SW 1271 (cell line): Measurements from ENCODE around the gene DLL1.

Experiments
- DNase-seq, 2 experiments: peaks; one replicate each; lab custom pipeline; 2025; lab: John Stamatoyannopoulos, UW

The DLL1 gene

DNA sequence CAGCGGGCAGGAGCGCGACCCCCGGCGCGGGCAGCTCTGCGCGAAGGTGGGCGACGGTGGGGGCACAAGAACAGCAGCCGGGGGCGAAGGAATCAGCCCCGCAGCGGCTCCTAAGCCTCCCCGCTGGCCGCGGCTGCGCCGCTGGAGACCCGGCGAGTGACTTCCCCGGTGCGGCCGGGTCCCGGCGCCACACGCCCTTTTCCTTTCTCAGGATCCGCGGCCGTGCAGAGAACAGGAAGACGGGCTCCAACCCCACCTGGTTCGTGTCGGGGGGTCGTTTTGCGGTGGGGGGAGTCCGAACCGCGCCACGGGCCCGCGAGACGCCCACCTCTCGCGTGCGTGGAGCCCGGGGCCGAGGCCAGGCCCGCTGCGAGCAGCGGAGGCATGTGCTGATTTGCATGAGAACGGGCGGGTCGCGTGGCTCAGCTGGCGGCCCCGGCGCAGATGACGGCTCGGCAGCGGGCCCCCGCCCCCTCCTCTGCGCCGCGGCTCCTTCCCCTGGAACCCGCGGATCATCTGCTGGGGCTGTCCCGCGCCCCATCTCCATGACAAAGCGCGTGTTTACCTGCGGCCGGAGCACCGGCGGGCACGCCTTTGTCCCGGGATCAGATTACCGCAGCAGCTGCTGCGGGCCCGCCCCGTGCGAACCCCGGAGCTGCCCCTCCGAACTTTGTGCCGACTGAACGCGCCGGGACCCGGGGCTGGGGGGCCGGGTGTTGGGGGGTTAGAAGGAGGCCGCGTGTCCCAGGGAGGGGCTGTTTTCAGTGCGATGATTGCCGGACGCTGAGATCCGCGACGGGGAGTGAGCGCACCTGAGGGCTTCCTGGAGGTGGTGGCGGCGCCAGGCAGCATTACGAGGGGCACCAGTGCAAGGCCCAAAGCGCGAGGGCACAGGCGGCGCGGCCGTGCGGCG, 4.9 kb upstream of the DLL1 start:
- no peak for DNase-seq

DNA sequence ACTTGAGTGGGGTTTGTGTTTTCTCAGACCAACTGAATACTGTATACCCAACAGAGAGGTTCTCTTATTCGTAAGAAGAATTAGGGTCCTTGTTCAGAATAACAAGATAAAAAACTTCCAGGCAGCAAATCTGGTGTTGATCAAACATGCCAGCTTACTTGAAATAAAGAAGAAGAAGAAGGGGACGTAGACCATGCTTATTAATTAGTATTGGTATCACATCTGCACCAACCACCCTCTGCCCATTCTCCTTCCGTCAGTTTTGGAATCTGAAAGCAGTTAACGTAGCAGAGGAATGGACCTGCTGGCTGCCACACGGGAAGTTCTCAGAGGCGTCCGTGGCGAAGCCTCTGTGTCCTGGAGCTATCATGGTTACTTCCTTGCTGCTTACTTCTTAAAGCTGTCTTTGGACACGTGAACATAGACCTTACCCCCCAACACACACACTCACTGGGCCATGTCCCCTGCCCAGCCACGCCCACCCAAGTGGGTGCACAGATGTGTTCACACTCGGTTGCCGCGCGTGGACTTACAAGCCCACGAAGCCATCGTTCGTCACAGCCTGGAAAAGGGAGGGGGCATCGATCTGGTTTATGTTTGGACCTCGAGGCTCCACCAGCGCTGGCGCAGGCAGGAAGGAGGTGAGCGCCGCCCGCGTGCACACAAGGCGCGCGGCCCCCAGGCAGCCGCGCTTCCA, 4.1 kb upstream of the DLL1 start:
- no peak for DNase-seq

DNA sequence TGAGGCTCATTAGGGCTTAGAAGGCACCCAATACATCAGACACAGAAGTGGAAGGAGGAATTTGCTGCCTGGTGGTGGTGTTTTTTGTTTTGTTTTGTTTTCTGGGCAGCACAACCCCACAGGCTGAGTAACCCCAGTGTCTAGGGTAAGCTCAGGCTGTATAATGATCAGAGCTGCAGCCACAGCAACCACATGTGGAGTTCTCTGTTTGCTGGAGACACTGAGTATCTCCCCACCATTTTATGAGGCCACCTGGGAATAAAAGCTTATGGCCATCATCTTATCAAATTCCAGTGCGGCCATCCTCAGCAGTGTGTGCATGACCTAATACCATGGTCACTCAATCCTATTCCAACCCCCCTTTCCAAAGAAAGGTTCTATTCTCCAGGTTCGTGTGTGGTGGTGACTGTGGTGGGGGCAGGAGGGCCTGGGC, 3.4 kb upstream of the DLL1 start:
- no peak for DNase-seq

DNA sequence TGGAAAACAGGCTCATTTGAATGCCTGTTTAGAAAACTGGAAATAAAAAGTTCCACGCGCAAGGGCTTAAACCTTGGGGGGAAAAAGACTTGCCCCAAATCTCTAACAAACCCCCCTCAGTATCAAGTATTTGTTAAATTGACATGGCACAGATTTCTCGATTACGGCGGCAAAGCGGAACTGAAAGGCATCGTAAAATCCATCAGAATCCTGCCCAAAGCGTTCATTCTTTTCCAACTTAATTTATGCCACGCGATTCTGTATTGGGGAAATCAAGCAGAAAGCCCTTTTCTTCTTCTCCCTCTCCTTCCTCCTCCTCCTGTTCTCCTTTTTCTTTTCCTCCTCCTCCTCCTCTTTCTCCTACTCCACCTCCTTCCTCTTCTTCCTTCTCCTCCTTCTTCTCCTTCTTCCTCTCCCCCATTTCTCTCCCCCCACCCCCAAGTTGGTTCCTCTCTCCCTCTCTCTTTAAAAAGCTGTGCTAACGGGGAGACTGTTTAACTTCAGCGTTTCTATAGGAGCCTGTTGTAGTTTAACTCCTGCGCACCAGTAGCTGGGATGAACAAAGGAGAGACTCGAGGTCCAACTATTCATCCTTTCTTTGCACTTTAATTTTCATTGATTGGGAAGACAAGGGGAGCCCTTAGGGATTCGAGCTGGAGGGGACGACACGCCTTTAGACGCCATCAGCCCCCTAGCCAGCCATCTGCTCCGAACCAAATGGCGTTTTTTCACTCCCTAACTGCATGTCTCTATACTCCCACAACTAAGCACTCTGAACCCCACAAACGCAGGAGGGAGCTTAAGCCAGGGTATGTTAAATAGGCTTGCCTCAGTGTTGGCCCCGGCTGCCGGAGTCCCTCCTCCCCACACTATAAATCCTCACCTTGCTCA, 2.7 kb upstream of the DLL1 start:
- DNase-seq, result no peak

DNA sequence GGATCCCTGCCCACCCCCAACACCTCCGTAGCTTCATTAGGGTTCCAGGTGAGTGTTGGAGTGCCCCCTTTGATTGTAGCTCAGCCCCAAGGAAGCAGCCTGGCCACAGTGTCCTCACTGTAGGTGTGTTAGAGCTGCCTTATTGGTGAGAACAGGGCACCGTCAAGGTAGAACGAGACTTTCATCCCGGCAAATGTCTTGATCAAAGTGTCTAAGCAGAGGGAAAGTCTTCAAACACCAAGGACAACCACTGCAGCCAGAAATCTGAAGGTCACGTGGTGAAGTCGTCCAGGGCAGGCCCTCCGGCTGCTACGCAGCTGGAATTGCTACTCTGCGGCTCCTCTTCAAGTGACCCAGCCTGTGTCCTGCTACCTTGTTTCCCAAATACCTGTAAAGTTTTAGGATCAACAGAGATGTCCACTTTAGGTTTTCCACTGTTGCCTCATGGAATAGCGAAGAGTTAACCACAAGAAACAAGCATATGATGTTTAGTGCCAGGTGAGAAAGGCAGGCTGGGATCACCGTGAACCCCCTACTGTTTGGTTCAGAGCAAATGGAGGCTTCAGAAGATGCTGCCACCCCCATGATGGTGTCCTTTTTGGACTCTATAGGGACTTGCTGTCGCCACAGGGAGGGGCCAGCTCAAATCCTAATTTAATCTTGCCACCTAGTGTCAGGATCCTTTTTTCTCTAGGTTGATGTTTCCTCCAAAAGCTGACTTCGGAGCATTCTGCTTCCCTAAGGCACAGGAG, 1.7 kb upstream of the DLL1 start:
- peak in 1 of 2 experiments; percentile 10 for DNase-seq

DNA sequence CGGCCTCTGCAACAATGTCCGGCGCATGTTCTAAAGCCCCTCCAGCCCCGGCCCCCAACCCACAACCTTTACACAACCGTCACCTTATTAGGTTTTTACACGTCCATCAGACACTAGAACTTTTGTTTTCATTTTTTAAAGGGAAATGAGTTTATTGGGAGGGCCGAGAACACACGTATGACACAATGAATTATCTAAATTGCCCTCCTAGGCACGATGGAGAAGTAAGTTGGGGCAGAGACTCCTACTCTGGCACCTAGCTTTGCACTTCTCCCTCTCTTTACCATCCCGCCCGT, 1.2 kb upstream of the DLL1 start:
- no peak for DNase-seq

DNA sequence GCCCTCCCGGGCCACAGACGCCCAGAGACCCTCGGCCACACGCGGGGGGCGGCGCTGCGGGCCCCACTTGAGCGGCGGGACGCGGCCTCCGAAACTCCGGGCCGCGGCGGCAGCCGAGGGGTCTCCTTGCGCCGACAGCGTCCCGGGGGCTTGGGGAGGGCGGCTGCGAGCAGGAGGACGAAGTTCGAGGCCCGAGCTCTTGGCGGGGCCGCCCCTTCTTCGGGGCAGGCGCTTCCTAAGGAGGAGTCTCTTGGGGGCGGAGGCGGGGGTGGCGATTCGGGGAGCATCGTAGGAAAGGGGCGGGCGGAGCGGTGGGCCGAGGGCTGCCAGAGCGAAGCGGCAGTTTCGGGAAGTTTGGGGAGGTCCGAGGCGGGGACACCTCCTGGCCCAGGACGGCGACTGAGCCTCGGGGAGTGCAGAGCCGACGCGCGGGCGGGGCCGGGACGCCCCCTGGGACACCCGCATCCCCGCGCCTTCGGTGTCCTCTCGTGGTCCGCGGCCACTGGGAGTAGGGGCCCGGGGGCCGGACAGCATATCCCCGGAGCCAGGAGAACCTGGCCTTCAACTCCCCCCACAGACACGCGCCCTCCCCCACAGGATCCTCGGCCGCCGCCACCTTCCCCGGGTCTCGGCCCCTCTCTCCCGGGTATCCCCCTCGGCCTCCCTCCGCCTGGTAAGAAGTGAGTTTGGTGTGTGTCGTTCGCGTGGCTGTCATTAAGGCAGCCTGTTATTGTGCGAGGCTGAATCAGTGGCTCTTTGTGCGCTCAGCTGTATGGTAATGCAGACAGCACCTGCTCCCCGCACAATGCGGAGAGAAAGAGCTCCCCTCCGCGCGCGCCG, 613 bp upstream of the DLL1 start:
- peak in 1 of 2 experiments; percentile 8 for DNase-seq

DNA sequence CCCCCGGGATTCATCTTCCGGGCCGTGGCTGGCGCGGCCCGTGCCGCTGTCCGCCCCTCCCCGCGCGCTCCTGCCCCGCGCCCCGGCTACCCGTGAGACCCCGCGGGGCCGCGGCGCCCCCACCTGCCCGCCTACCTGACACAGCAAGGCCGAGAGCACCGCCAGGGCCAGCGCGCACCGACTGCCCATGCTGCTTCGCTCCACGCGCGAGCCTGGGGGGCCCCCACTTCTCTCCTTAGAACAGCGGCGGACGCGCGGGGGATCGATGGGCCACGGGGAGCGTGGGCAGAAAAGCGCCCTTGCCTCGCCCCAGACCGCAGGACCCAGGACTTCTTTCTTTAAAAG, 955 bp downstream of the DLL1 start:
- DNase-seq, result no peak

DNA sequence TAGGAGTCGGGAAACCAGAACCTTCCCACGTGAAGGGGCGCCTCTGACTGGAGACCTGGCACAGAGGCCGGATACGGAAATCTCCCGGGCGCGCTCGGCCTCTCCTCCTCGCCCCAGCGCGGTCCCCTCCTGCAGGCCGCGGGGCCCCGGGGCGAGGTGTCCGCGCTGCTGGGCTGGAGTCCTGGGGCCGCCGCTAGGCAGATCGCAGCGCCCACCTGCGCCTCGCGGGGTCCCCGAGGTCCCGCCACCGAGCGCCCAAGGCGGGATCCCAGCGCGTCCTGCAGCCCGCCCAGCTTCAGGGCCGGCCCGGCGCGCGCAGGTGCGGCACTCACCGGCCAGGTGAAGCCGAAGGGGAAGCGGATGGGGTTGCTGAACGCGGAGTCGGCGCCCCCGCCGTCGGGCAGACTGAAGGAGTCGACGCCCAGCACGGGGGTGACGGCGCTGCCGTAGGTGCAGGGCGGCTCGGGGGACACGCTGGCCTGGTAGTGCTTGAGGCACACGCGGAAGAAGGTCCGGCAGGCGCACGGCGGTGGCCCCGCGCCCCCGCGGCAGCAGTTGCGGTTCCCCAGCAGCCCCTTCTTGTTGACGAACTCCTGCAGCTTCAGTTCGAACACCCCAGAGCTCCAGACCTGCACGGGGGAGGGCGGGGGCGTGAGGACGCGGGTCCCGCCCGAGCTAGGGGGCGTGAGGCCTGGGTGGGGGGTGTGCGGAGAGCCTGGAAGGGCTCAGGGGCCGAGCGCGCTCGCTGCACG, 1.5 kb downstream of the DLL1 start:
- DNase-seq, result no peak

DNA sequence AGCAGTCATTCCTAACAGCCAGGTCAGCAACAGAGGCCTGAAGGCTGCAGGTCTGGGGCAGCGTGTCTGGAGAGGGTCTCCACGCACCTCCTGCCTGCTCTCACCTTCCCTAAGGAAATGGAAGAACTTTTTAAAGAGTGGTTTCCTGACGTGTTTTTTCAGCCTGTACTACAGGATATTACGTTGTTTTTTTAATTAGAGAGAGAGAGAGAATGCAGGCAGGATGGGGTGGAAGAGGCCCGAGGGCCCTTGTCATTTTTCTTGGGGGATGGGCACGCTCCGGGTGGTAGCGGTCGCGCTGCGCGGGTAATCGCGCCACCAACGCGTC, 2.1 kb downstream of the DLL1 start:
- DNase-seq, result no peak

DNA sequence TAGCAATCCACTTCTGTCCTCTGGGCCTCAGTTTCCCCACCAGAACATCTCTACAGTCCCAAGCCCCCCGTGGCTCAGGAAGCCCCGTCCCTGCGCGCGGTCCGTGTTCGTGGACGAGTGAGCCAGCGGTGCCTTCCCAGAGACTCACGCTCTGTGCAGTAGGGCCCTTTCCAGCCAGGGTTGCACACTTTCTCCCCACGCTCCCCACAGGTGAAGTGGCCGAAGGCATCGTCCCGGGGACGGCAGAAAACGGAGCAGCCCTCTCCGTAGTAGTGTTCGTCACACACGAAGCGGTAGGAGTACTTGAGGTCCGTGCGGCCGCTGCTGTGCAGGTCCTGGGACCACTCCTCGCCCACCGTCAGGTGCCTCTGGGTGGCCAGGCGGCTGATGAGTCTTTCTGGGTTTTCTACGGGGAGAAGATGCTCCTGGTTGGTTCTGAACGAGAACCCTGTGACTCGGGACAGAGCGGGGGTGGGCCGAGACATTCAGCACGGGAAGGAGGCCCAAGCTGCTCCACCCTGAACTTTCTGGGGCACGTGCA, 2.7 kb downstream of the DLL1 start:
- no peak for DNase-seq

DNA sequence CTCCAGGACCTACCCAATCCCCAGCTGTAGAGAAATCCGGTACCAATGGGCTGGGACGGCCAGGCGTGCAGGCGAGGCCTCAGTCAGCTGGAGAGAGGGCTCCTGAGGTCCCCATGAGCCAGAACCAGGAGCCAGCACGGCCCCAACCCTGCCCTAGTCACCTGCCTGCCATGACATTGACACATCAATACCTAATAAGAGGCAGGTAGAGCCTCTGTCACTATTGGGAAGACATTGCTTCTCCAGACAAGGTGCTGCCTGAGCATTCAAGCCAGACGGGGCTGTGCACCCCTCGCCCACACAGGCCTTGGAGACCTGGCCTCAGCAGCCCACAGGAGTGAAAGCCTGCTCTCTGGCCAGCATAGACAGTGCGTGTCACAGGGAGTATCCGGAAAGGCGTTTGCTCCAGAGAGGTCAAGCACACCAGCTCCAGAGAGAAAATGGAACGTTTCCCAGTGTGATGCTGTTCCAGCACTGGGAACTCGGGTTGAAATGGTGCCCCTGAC, 3.5 kb downstream of the DLL1 start:
- DNase-seq, result no peak

DNA sequence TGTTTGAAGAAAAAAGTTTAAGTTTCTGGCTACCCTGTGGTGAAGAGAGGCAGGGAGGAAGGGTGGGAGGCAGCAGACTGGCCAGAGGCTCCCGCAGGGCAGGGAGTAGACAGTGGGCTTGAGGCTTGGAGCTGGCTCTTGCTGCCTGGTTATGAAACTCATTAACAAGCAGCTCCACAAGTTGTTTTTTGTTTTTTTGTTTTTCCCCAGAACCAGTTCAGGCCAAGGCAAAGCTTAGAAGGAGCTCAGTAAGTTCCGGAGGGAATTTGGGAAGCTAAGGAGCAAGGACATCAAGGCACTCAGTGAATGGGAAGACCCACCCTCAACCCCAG, 4.0 kb downstream of the DLL1 start:
- no peak for DNase-seq

DNA sequence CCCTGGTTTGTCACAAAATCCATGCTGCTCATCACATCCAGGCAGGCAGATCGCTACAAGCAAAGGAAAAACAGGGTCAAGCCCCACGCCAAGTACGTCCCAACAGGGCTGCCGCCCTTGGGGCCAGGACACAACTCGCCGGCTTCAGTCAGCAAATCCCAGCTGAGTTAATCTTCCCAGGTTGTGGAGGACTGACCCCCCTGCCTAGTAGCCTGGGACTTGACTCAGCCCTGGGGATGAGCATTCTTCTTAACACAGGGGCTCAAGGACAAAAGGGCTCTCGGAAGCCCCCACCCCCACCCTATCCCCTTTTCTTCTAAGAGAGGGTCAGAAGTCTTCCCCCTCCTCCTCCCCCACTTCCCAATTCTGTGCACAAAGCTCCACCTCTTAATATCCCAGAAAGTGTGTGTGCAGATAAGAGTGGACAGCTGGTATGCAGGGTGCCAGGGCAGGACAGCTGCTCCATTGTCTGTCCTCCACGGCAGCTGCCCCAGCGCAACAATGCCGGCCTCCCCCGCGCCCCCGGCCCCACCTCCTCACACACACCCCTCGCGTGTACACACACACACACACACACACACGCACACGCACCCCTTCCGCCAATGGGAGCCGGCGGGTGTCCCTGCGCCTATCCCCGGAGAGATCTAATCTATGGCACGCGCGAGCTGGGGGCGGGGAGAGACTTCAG, 4.5 kb downstream of the DLL1 start:
- DNase-seq, result no peak

DNA sequence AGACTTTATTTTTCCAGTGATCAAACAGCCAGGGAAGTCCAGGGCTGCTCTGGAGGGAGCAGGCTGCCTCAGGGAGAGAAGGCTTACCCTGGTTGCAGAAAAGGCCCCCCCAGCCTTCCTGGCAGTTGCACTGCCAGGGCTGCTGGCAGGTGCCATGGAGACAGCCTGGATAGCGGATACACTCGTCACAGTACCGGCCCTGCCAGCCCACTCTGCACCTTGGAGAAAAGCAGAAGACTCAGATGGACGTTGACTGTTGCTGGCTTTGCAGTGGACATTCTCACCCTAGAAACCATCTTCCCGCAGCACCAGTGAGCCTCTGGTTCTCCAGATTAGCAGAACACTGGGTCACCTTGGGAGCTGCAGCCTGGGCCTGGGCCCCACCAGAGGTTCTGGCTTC, 5.4 kb downstream of the DLL1 start:
- no peak for DNase-seq

DNA sequence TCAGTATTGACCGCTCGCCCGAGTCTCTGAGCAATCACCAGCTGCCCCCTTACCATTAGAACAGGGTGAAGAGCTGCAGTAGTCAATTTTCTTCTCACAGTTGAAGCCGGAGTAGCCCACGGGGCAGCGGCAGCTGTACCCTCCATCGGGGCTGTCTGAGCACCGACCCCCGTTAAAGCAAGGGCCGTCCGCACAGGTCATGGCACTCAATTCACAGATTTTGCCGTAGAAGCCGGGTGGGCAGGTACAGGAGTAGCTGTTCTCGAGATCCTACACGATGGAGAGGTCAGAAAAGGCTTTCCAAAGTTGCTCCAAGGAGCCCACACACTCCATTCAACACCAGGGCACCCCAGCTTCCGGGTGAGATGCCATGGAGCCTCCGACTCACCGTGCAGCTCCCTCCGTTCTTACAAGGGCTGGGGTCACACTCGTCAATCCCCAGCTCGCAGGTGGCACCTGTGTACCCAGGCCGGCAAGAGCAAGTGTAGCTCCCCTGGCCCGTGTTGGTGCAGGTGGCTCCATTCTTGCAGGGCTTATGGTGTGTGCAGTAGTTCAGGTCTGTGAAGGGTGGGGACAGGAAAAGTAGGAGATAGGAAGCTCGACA, 5.9 kb downstream of the DLL1 start:
- DNase-seq, result no peak

DNA sequence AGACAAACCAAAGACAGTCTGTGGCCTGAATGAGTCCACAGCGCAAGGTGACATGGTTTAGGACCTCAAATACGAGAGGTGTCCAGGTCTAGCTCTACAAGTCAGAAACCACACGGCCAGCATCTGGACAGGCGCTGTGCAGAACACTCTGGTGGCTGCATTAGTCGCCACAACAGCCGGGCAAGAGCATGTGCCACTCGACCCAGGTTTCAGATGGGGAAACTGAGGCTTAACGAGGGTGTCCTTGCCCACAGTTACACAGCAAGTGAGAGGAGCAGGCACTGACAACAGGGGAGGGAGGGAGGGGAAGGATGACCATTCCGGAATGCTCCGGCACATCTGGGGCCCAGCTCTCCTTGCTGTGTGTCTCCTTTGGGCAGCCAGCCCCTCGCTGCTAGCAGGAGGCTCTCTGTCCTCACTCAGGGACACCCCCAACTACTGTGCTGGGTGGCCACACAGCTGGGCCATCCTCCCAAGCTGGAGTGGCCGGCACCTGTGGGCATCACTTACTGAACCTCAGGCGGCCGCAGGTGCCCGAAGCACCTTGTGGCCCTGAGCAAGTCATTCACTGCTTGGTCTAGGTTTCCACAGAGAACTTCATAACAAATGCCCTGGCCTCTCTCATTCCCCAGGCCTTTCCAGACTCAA, 6.6 kb downstream of the DLL1 start:
- DNase-seq, result no peak

DNA sequence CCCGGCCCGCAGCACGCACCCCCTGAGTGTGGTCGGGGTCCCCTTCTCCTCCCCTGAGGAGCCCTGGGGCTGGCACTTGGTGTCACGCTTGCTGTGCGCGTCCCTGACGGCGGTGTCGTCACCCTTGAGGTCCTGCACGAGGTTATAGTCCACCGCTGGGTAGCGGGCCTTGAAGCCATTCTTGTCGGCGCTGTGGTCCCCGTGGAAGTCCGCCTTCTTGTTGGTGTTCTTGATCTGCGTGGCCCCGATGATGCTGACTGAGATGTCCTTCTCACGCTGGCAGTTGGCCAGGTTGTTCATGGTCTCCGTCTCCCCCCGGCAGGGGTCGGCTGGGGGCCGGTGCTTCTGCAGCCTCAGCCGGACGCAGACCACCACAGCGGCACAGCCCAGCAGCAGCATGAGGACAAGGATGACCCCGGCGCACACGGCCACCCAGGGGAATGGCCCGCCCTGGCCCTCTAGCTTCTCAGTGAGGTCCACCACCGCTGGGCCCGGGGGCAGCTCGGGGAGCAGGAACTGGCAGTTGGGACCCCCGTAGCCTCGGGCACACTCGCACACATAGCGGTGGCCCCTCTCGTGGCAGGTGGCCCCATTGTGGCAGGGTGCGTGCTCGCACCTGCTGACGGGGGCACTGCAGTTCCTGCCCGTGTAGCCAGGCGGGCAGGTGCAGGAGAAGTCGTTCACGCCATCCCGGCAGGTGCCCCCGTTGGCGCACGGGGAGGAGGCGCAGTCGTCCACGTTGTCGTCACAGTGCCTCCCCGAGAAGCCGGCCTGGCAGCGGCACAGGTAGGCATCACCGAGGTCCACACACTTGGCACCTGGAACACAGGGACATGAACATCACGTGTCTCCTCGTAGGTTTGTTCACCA, 7.4 kb downstream of the DLL1 start:
- no peak for DNase-seq
